Ishikawa (cell line): ENCODE data around the gene NR3C1.

ENCODE experiments used
- CEBPB ChIP-seq: IDR thresholded peaks from 2 replicates; pipeline ENCODE4 v1.6.1; 2012
- CREB1 ChIP-seq: IDR thresholded peaks from 2 replicates; pipeline ENCODE4 v1.6.1; 2012; ENCODE audit warnings: low read depth
- EGR1 ChIP-seq: IDR thresholded peaks from 2 replicates; pipeline ENCODE4 v1.6.1; 2012
- EP300 ChIP-seq: IDR thresholded peaks from 2 replicates; pipeline ENCODE4 v1.6.1; 2012; ENCODE audit warnings: borderline replicate concordance
- FOXM1 ChIP-seq: IDR thresholded peaks from 2 replicates; pipeline ENCODE4 v1.6.1; 2012; ENCODE audit warnings: low read depth, borderline replicate concordance
- NFIC ChIP-seq: IDR thresholded peaks from 2 replicates; pipeline ENCODE4 v1.6.1; 2012
- RAD21 ChIP-seq: IDR thresholded peaks from 2 replicates; pipeline ENCODE4 v1.6.1; 2012; ENCODE audit warnings: low read depth
- TAF1 ChIP-seq: IDR thresholded peaks from 2 replicates; pipeline ENCODE4 v1.6.1; 2012; ENCODE audit warnings: low read depth, mild to moderate bottlenecking
- TCF12 ChIP-seq: IDR thresholded peaks from 2 replicates; pipeline ENCODE4 v1.6.1; 2012; ENCODE audit warnings: low read depth
- TEAD4 ChIP-seq: IDR thresholded peaks from 2 replicates; pipeline ENCODE4 v1.6.1; 2012
- YY1 ChIP-seq: IDR thresholded peaks from 2 replicates; pipeline ENCODE4 v1.6.1; 2012; ENCODE audit warnings: low read depth
- TF ChIP-seq, protein P1 (sequence below): IDR thresholded peaks from 2 replicates; pipeline ENCODE4 v1.6.1; 2012
- TF ChIP-seq, protein P2 (sequence below): IDR thresholded peaks from 2 replicates; pipeline ENCODE4 v1.6.1; 2012; ENCODE audit warnings: low read depth, mild to moderate bottlenecking

DNA sequence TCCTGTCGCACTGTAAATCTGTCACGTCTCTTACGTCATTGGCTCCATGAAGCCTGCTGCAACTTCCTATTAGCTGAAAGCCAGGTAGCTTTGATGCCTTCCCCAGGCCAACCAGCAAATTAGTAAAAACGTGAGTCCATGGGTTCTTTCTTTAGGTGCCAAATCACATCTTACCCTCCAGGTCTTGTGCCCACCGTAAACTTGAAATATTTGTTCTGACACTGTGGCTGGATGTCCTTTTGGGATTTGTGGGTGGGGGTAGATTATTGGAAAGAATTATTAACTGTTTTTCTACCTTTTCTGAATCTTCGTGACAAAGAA, 172.8 kb downstream of the NR3C1 start:
- TF ChIP-seq EP300 (no peak), EGR1 (no peak), TAF1 (no peak), TEAD4 (no peak), FOXM1 (no peak), CREB1 (no peak), YY1 (no peak), TCF12 (no peak), RAD21 (no peak), NFIC (no peak), CEBPB (no peak)
- TF ChIP-seq, protein P1, sequence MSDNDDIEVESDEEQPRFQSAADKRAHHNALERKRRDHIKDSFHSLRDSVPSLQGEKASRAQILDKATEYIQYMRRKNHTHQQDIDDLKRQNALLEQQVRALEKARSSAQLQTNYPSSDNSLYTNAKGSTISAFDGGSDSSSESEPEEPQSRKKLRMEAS, result no peak
- TF ChIP-seq, protein P2, sequence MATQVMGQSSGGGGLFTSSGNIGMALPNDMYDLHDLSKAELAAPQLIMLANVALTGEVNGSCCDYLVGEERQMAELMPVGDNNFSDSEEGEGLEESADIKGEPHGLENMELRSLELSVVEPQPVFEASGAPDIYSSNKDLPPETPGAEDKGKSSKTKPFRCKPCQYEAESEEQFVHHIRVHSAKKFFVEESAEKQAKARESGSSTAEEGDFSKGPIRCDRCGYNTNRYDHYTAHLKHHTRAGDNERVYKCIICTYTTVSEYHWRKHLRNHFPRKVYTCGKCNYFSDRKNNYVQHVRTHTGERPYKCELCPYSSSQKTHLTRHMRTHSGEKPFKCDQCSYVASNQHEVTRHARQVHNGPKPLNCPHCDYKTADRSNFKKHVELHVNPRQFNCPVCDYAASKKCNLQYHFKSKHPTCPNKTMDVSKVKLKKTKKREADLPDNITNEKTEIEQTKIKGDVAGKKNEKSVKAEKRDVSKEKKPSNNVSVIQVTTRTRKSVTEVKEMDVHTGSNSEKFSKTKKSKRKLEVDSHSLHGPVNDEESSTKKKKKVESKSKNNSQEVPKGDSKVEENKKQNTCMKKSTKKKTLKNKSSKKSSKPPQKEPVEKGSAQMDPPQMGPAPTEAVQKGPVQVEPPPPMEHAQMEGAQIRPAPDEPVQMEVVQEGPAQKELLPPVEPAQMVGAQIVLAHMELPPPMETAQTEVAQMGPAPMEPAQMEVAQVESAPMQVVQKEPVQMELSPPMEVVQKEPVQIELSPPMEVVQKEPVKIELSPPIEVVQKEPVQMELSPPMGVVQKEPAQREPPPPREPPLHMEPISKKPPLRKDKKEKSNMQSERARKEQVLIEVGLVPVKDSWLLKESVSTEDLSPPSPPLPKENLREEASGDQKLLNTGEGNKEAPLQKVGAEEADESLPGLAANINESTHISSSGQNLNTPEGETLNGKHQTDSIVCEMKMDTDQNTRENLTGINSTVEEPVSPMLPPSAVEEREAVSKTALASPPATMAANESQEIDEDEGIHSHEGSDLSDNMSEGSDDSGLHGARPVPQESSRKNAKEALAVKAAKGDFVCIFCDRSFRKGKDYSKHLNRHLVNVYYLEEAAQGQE, result no peak
